HepG2 (cell line): Measurements from ENCODE around the gene SEC23IP. TPM values are rescaled to one million over a fixed set of nuclear protein-coding genes. Genes with fewer than 3 reads are reported as not detected.

ENCODE experiments used
- EZH2 ChIP-seq: conservative IDR thresholded peaks from 2 replicates; pipeline ENCODE4 v1.6.1; 2012; ENCODE audit warnings: mild to moderate bottlenecking, low read depth, low read length, moderate library complexity
- GABPA ChIP-seq, 2 experiments: IDR thresholded peaks; 2 replicates each; pipeline ENCODE4 v1.6.1; 2011 to 2016; ENCODE audit warnings: low read depth in 2 of 2, low read length in 1 of 2, missing biosample characterization in 1 of 2, missing genetic modification characterization in 1 of 2
- HNRNPL ChIP-seq: fragments of 200-400 bp; formaldehyde crosslinking; IDR thresholded peaks from 2 replicates; pipeline ENCODE4 v1.6.1; 2017; ENCODE audit warnings: mild to moderate bottlenecking, low read depth, low read length
- POLR2G ChIP-seq: fragments of 200-400 bp; formaldehyde crosslinking; IDR thresholded peaks from 2 replicates; pipeline ENCODE4 v1.6.1; 2018; ENCODE audit warnings: mild to moderate bottlenecking, low read depth, low read length, moderate library complexity
- SPEN ChIP-seq: sonication (generic); formaldehyde crosslinking; IDR thresholded peaks from 2 replicates; pipeline ENCODE4 v1.5.1; 2020; ENCODE audit warnings: low read depth, mild to moderate bottlenecking, missing genetic modification reagents
- ZNF124 ChIP-seq: sonication (generic); formaldehyde crosslinking; IDR thresholded peaks from 2 replicates; pipeline ENCODE4 v1.4.0; 2020; ENCODE audit warnings: missing genetic modification reagents
- ZNF282 ChIP-seq: fragments of 450-650 bp; IDR thresholded peaks from 2 replicates; pipeline ENCODE4 v1.6.1; 2018; ENCODE audit not compliant: partially characterized antibody
- ZNF530 ChIP-seq: sonication (generic); formaldehyde crosslinking; IDR thresholded peaks from 2 replicates; pipeline ENCODE4 v1.5.0; 2020; ENCODE audit warnings: low read depth, mild to moderate bottlenecking, missing genetic modification reagents
- ZSCAN21 ChIP-seq: sonication (generic); formaldehyde crosslinking; IDR thresholded peaks from 2 replicates; pipeline ENCODE4 v1.8.0; 2022; ENCODE audit warnings: mild to moderate bottlenecking, missing genetic modification reagents, moderate library complexity, borderline replicate concordance
- ZSCAN22 ChIP-seq: sonication (generic); formaldehyde crosslinking; IDR thresholded peaks from 2 replicates; pipeline ENCODE4 v1.4.0; 2020; ENCODE audit warnings: mild to moderate bottlenecking, missing genetic modification reagents
- polyA plus RNA-seq, 8 experiments: library from polyadenylated mRNA; depleted of rRNA in 3 of 8; stranded (reverse) in 7 of 8; unstranded in 1 of 8; fragments of >200 nt; fragmentation: Illumina TruSeq in 4 of 8; extraction: Trizol in 4 of 8; gene quantifications; 2 replicates each; pipeline versions ENCODE4 v1.2.1 to v1.2.3, GENCODE V29; 2011 to 2016; ENCODE audit warnings: low read depth in 4 of 8, missing spikeins in 1 of 8, mixed read lengths in 1 of 8; ENCODE audit not compliant: insufficient read depth in 1 of 8
- total RNA-seq, 5 experiments: library from RNA; depleted of rRNA; stranded (reverse); fragments of >200 nt; fragmentation: Illumina TruSeq; extraction: Trizol; gene quantifications; 2 replicates each; pipeline ENCODE4 v1.2.3, GENCODE V29; 2016; ENCODE audit warnings: low read depth in 1 of 5
- TF ChIP-seq, protein P1 (sequence below), 2 experiments: fragments of 450-650 bp in 1 of 2; sonication (generic) in 1 of 2; formaldehyde crosslinking in 1 of 2; IDR thresholded peaks; 2 replicates each; pipeline versions ENCODE4 v1.6.1 to v1.8.0; 2016 to 2022; ENCODE audit warnings: antibody characterized with exemption in 1 of 2, mild to moderate bottlenecking in 1 of 2, missing genetic modification reagents in 1 of 2
- TF ChIP-seq, protein P2 (sequence below): IDR thresholded peaks from 2 replicates; pipeline ENCODE4 v1.6.1; 2016; ENCODE audit warnings: mild to moderate bottlenecking
- TF ChIP-seq, protein P3 (sequence below): sonication (generic); formaldehyde crosslinking; IDR thresholded peaks from 2 replicates; pipeline ENCODE4; 2020; ENCODE audit warnings: missing genetic modification reagents, mild to moderate bottlenecking, borderline replicate concordance
- TF ChIP-seq, protein P4 (sequence below): IDR thresholded peaks from 2 replicates; pipeline ENCODE4 v1.6.1; 2016; ENCODE audit warnings: low read depth, borderline replicate concordance

SEC23IP gene
- total and polyA plus RNA-seq, 2 of the 13 experiments (the other 11 are each of a cell fraction or from before 2014, with no cell fraction given) = 32.3 to 57.7 TPM

DNA sequence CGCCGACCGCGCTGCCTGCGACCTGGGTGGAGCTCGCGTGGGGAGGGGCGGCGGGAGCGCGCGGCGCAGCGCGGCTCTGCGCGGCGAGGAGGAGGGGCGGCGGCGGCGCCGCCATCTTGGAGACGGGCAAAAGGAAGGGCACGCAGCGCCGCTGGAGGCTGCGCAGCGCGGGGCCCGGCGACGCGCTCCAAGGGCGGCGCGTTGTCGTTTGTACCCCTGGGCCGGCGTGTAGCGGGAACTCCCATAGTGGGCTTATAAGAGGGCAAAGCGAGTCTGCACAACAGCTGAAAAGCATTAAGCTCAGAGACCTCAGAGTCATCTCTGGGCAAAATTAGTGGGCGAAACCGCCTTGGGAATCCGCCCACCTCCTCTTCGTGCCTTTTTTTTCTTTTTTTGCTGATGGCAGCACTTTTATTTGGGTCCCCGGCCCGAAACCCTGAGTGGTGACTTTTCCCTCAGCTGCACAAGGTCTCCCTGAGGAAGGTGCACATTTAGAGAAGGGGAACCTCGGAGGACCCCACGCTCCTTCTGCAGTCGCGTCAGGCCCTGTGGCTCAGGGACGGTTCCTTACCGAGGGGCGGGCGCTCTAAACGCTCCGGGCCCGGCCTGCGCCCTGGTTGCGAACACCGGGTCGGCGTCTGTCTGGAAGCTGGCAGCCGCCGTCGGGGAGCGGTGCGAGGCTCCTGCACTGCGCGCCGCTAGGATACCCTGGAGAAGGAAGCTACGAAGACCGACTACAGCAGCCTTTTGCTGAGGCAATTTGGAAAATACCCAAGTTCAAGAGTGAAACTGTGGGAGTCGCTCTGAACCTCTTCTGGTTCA is 19.5 kb upstream of the SEC23IP start (continued):
- TF ChIP-seq, protein P1, sequence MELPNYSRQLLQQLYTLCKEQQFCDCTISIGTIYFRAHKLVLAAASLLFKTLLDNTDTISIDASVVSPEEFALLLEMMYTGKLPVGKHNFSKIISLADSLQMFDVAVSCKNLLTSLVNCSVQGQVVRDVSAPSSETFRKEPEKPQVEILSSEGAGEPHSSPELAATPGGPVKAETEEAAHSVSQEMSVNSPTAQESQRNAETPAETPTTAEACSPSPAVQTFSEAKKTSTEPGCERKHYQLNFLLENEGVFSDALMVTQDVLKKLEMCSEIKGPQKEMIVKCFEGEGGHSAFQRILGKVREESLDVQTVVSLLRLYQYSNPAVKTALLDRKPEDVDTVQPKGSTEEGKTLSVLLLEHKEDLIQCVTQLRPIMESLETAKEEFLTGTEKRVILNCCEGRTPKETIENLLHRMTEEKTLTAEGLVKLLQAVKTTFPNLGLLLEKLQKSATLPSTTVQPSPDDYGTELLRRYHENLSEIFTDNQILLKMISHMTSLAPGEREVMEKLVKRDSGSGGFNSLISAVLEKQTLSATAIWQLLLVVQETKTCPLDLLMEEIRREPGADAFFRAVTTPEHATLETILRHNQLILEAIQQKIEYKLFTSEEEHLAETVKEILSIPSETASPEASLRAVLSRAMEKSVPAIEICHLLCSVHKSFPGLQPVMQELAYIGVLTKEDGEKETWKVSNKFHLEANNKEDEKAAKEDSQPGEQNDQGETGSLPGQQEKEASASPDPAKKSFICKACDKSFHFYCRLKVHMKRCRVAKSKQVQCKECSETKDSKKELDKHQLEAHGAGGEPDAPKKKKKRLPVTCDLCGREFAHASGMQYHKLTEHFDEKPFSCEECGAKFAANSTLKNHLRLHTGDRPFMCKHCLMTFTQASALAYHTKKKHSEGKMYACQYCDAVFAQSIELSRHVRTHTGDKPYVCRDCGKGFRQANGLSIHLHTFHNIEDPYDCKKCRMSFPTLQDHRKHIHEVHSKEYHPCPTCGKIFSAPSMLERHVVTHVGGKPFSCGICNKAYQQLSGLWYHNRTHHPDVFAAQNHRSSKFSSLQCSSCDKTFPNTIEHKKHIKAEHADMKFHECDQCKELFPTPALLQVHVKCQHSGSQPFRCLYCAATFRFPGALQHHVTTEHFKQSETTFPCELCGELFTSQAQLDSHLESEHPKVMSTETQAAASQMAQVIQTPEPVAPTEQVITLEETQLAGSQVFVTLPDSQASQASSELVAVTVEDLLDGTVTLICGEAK (IDR thresholded peaks at IDR 0.05) = no peak
- TF ChIP-seq, protein P1 (CRISPR knock-in tag; IDR thresholded peaks at IDR 0.05) = peak; percentile 24; the same call in 1 of the 2 replicates
- TF ChIP-seq ZNF282 (no peak), GABPA (IDR thresholded peaks at IDR 0.05; ENCODE audit: low read depth, low read length) (peak; percentile 28; the same call in 1 of the 2 replicates), GABPA (CRISPR knock-in tag; IDR thresholded peaks at IDR 0.05; ENCODE audit: low read depth) (no peak), HNRNPL (no peak), POLR2G (peak; percentile 89), EZH2 (no peak), ZSCAN22 (CRISPR knock-in tag) (0 out of 2 replicates have a peak, but pooled peaks have one; percentile 53), ZSCAN21 (CRISPR knock-in tag) (no peak), SPEN (CRISPR knock-in tag) (peak; percentile 42), ZNF530 (no peak), ZNF124 (CRISPR knock-in tag) (0 out of 2 replicates have a peak, but pooled peaks have one; percentile 23)
- TF ChIP-seq, protein P2, sequence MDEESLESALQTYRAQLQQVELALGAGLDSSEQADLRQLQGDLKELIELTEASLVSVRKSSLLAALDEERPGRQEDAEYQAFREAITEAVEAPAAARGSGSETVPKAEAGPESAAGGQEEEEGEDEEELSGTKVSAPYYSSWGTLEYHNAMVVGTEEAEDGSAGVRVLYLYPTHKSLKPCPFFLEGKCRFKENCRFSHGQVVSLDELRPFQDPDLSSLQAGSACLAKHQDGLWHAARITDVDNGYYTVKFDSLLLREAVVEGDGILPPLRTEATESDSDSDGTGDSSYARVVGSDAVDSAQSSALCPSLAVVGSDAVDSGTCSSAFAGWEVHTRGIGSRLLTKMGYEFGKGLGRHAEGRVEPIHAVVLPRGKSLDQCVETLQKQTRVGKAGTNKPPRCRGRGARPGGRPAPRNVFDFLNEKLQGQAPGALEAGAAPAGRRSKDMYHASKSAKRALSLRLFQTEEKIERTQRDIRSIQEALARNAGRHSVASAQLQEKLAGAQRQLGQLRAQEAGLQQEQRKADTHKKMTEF = peak; percentile 67
- TF ChIP-seq, protein P3, sequence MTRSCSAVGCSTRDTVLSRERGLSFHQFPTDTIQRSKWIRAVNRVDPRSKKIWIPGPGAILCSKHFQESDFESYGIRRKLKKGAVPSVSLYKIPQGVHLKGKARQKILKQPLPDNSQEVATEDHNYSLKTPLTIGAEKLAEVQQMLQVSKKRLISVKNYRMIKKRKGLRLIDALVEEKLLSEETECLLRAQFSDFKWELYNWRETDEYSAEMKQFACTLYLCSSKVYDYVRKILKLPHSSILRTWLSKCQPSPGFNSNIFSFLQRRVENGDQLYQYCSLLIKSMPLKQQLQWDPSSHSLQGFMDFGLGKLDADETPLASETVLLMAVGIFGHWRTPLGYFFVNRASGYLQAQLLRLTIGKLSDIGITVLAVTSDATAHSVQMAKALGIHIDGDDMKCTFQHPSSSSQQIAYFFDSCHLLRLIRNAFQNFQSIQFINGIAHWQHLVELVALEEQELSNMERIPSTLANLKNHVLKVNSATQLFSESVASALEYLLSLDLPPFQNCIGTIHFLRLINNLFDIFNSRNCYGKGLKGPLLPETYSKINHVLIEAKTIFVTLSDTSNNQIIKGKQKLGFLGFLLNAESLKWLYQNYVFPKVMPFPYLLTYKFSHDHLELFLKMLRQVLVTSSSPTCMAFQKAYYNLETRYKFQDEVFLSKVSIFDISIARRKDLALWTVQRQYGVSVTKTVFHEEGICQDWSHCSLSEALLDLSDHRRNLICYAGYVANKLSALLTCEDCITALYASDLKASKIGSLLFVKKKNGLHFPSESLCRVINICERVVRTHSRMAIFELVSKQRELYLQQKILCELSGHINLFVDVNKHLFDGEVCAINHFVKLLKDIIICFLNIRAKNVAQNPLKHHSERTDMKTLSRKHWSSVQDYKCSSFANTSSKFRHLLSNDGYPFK (CRISPR knock-in tag) = no peak
- TF ChIP-seq, protein P4, sequence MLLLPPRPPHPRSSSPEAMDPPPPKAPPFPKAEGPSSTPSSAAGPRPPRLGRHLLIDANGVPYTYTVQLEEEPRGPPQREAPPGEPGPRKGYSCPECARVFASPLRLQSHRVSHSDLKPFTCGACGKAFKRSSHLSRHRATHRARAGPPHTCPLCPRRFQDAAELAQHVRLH (CRISPR knock-in tag) = peak; percentile 33; the same call in 1 of the 2 replicates
